Fibroblast of skin of back (primary cell): ENCODE data around the gene OSBP2.

Source experiments
- DNase-seq: peaks from one replicate; pipeline ENCODE4 v3.0.0-alpha.2; 2013

Gene OSBP2

GRCh38 chr22:30870451-30871345 is 176.0 kb downstream of the OSBP2 start:
- no peak for DNase-seq

GRCh38 chr22:30871391-30872284 is 177.0 kb downstream of the OSBP2 start:
- DNase-seq: no peak

- no peak for DNase-seq
Observed at GRCh38 chr22:30872285-30873041, 177.8 kb downstream of the OSBP2 start.

- no peak for DNase-seq
Observed at GRCh38 chr22:30873086-30873650, 178.5 kb downstream of the OSBP2 start.

- DNase-seq: no peak
Observed at GRCh38 chr22:30873661-30874060, 179.0 kb downstream of the OSBP2 start.

GRCh38 chr22:30874431-30875370 is 180.0 kb downstream of the OSBP2 start:
- no peak for DNase-seq

- no peak for DNase-seq
Observed at GRCh38 chr22:30875481-30876215, 181.0 kb downstream of the OSBP2 start.

- no peak for DNase-seq
Observed at GRCh38 chr22:30876221-30876751, 181.6 kb downstream of the OSBP2 start.

- DNase-seq: no peak
Observed at GRCh38 chr22:30876915-30877553, 182.4 kb downstream of the OSBP2 start.

- DNase-seq: no peak
Observed at GRCh38 chr22:30877662-30878515, 183.2 kb downstream of the OSBP2 start.

GRCh38 chr22:30878516-30879414 is 184.1 kb downstream of the OSBP2 start:
- no peak for DNase-seq

GRCh38 chr22:30879415-30879797 is 184.7 kb downstream of the OSBP2 start:
- DNase-seq: no peak

GRCh38 chr22:30880181-30880601 is 185.5 kb downstream of the OSBP2 start:
- DNase-seq: no peak

- no peak for DNase-seq
Observed at GRCh38 chr22:30880847-30881246, 186.2 kb downstream of the OSBP2 start.

GRCh38 chr22:30881361-30882183 is 186.9 kb downstream of the OSBP2 start:
- DNase-seq: no peak

GRCh38 chr22:30882184-30882717 is 187.6 kb downstream of the OSBP2 start:
- DNase-seq: no peak
